ENCODE results near the gene SPIN2B. TPM values are rescaled to one million over a fixed set of nuclear protein-coding genes. Genes with fewer than 3 reads are reported as not detected.

Gene SPIN2B
- polyA plus RNA-seq, 1 of the 3 experiments (the other 2 are of a cell fraction): 16.9 TPM

DNA sequence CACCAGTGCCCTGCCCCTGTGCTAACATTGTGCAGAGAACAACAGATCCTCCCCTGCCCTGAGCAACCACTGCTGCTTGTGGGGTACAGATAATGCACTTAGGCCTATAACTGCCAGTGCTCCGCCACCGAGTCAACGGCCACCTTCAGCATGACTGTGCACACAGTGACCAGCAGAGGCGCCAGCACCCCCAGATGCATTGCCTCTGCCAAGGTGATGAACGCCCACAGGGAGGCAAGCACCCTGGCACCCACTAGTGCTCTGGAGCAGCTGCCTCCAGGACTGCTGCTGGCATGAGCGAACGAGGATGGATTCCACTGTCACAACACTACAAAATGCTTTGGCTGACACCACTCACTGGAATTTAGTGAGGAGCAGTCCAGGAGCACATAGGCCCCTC is 38.2 kb downstream of the SPIN2B start:
- Histone ChIP-seq H3K27me3 (ENCODE audit: insufficient read depth) (no peaks in the 10 kb centered on the region), H3K4me2 (no peak overlapping the region), H3K9me2 (0 out of 2 replicates have a peak, but pooled peaks cover 3% of the 10 kb centered on the region), H3K4me1 (ENCODE audit: control insufficient read depth in 1 of 2, insufficient read depth in 2 of 2, low read depth in 1 of 2, low read length in 1 of 2) (no peaks in the 10 kb centered on the region), H3F3A (replicated peaks; ENCODE audit: insufficient read depth) (no peaks in the 10 kb centered on the region), H3K9ac (no peak overlapping the region), H3K27ac (ENCODE audit: low read depth in 2 of 2, low read length in 1 of 2) (no peak overlapping the region), H3K36me3 (replicated peaks in 1 of 2; ENCODE audit: control insufficient read depth in 1 of 2, insufficient read depth in 2 of 2, low read length in 1 of 2) (no peaks in the 10 kb centered on the region), H2AFZ (ENCODE audit: low read depth) (no peak overlapping the region), H4K20me1 (ENCODE audit: insufficient read depth) (no peaks in the 10 kb centered on the region), H3K4me3 (ENCODE audit: low read depth in 2 of 2, low read length in 1 of 2) (no peak overlapping the region), H3K9me3 (0 out of 2 replicates have a peak, but pooled peaks cover 7% of the 10 kb centered on the region), H3K79me2 (ENCODE audit: insufficient read depth) (no peaks in the 10 kb centered on the region)
- ChIA-PET POLR2A (no interaction called here), CTCF (no interaction called here)
- 53% methylated on average over 2 of the region's 7 CpGs for WGBS (ENCODE audit: low lambda C conversion rate)
- TF ChIP-seq CTCF (IDR thresholded peaks at IDR 0.05): peak; percentile 26
- TF ChIP-seq USF1 (IDR thresholded peaks at IDR 0.05; ENCODE audit: borderline replicate concordance, low read depth): no peak
- TF ChIP-seq, protein P1, sequence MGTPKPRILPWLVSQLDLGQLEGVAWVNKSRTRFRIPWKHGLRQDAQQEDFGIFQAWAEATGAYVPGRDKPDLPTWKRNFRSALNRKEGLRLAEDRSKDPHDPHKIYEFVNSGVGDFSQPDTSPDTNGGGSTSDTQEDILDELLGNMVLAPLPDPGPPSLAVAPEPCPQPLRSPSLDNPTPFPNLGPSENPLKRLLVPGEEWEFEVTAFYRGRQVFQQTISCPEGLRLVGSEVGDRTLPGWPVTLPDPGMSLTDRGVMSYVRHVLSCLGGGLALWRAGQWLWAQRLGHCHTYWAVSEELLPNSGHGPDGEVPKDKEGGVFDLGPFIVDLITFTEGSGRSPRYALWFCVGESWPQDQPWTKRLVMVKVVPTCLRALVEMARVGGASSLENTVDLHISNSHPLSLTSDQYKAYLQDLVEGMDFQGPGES (IDR thresholded peaks at IDR 0.05; ENCODE audit: low read depth, low read length): no peak
- DNase-seq: no peak

GRCh38 chrX:57074458-57074857 is 46.9 kb downstream of the SPIN2B start:
- Histone ChIP-seq H3K4me2 (no peak overlapping the region), H2AFZ (ENCODE audit: low read depth) (no peak overlapping the region), H3K4me3 (ENCODE audit: low read depth in 2 of 2, low read length in 1 of 2) (no peak overlapping the region), H3K36me3 (replicated peaks in 1 of 2; ENCODE audit: control insufficient read depth in 1 of 2, insufficient read depth in 2 of 2, low read length in 1 of 2) (no peaks in the 10 kb centered on the region), H3K27ac (ENCODE audit: low read depth in 2 of 2, low read length in 1 of 2) (no peak overlapping the region), H3F3A (replicated peaks; ENCODE audit: insufficient read depth) (no peaks in the 10 kb centered on the region), H3K9me2 (no peaks in the 10 kb centered on the region), H3K79me2 (ENCODE audit: insufficient read depth) (no peaks in the 10 kb centered on the region), H3K9me3 (no peaks in the 10 kb centered on the region), H3K9ac (no peak overlapping the region), H3K27me3 (ENCODE audit: insufficient read depth) (peaks cover 9% of the 10 kb centered on the region; the same call in 1 of the 2 replicates), H3K4me1 (ENCODE audit: control insufficient read depth in 1 of 2, insufficient read depth in 2 of 2, low read depth in 1 of 2, low read length in 1 of 2) (no peaks in the 10 kb centered on the region), H4K20me1 (ENCODE audit: insufficient read depth) (no peaks in the 10 kb centered on the region)
- TF ChIP-seq SIN3A (IDR thresholded peaks at IDR 0.05; ENCODE audit: borderline replicate concordance, low read depth, low read length) (no peak), TAF1 (IDR thresholded peaks at IDR 0.05; ENCODE audit: borderline replicate concordance, low read depth, low read length) (no peak), FOXM1 (IDR thresholded peaks at IDR 0.05; ENCODE audit: low read depth) (no peak)
- TF ChIP-seq, protein P2, sequence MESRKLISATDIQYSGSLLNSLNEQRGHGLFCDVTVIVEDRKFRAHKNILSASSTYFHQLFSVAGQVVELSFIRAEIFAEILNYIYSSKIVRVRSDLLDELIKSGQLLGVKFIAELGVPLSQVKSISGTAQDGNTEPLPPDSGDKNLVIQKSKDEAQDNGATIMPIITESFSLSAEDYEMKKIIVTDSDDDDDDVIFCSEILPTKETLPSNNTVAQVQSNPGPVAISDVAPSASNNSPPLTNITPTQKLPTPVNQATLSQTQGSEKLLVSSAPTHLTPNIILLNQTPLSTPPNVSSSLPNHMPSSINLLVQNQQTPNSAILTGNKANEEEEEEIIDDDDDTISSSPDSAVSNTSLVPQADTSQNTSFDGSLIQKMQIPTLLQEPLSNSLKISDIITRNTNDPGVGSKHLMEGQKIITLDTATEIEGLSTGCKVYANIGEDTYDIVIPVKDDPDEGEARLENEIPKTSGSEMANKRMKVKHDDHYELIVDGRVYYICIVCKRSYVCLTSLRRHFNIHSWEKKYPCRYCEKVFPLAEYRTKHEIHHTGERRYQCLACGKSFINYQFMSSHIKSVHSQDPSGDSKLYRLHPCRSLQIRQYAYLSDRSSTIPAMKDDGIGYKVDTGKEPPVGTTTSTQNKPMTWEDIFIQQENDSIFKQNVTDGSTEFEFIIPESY (IDR thresholded peaks at IDR 0.05; ENCODE audit: borderline replicate concordance, low read depth): no peak
- 35% methylated on average over 4 of the region's 4 CpGs for WGBS (ENCODE audit: low lambda C conversion rate)
- no peak for DNase-seq
- ChIA-PET CTCF (no interaction called here), POLR2A (no interaction called here)
